ENCODE data around the gene ZFP36L2.

- TF ChIP-seq ARHGAP35 (IDR thresholded peaks at IDR 0.05; ENCODE audit: partially characterized antibody), result no peak
- no peak for TF ChIP-seq RAD21 (CRISPR knock-in tag; conservative IDR thresholded peaks at IDR 0.05 in 1 of 2, IDR thresholded peaks at IDR 0.05 in 1 of 2)
- no peak for TF ChIP-seq TAF1 (IDR thresholded peaks at IDR 0.05; ENCODE audit: control insufficient read depth, extremely low read depth, insufficient read depth, low read length, severe bottlenecking)
- no peak for TF ChIP-seq ZKSCAN1 (IDR thresholded peaks at IDR 0.05; ENCODE audit: low read depth, low read length)
- no peak for TF ChIP-seq CTCF (IDR thresholded peaks at IDR 0.05 in 2 of 3, conservative IDR thresholded peaks at IDR 0.05 in 1 of 3; ENCODE audit: insufficient read depth in 2 of 3, low read depth in 1 of 3, low read length in 3 of 3)
- TF ChIP-seq POLR2A (conservative IDR thresholded peaks at IDR 0.05), result no peak
These were observed 29.4 kb downstream of the ZFP36L2 start for GRCh38 chr2:43196768-43197587.

Data from K562 (cell line).